ENCODE results near the gene MAN2A1.

- TF ChIP-seq POLR2AphosphoS5 (IDR thresholded peaks at IDR 0.05), result peak; percentile 24
- TF ChIP-seq, protein P1, sequence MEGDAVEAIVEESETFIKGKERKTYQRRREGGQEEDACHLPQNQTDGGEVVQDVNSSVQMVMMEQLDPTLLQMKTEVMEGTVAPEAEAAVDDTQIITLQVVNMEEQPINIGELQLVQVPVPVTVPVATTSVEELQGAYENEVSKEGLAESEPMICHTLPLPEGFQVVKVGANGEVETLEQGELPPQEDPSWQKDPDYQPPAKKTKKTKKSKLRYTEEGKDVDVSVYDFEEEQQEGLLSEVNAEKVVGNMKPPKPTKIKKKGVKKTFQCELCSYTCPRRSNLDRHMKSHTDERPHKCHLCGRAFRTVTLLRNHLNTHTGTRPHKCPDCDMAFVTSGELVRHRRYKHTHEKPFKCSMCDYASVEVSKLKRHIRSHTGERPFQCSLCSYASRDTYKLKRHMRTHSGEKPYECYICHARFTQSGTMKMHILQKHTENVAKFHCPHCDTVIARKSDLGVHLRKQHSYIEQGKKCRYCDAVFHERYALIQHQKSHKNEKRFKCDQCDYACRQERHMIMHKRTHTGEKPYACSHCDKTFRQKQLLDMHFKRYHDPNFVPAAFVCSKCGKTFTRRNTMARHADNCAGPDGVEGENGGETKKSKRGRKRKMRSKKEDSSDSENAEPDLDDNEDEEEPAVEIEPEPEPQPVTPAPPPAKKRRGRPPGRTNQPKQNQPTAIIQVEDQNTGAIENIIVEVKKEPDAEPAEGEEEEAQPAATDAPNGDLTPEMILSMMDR (IDR thresholded peaks at IDR 0.05), result no peak
Measured at GRCh38 chr5:109656829-109657228, 32.9 kb upstream of the MAN2A1 start.
